H9 (cell line): Measurements from ENCODE around the gene CYB561D1. TPM values are rescaled to one million over a fixed set of nuclear protein-coding genes. Genes with fewer than 3 reads are reported as not detected.
A peak's percentile ranks its signal among the peaks of the same experiment; 100 is the strongest.

ENCODE experiments used
- DNase-seq: peaks from one replicate; pipeline ENCODE4 v3.0.0-alpha.2; 2017
- H2AFZ ChIP-seq: one replicate; pipeline ENCODE4 v1.6.1; 2013; ENCODE audit warnings: mild to moderate bottlenecking, low read length, control low read depth, moderate library complexity
- H2AK5ac ChIP-seq: 2 replicates; pipeline ENCODE4 v1.6.1; 2013; ENCODE audit warnings: low read length, control low read depth, mixed read lengths; ENCODE audit not compliant: insufficient read length
- H2BK120ac ChIP-seq: one replicate; pipeline ENCODE4 v1.6.1; 2013; ENCODE audit warnings: low read depth, mild to moderate bottlenecking, low read length, control low read depth, inconsistent platforms; ENCODE audit not compliant: poor library complexity, severe bottlenecking
- H2BK12ac ChIP-seq: 2 replicates; pipeline ENCODE4 v1.6.1; 2013; ENCODE audit warnings: low read length, control low read depth, mixed read lengths, low read depth; ENCODE audit not compliant: insufficient read length
- H2BK15ac ChIP-seq: 2 replicates; pipeline ENCODE4 v1.6.1; 2013; ENCODE audit warnings: low read depth, low read length, control low read depth
- H2BK20ac ChIP-seq: one replicate; pipeline ENCODE4 v1.6.1; 2013; ENCODE audit warnings: low read depth, mild to moderate bottlenecking, low read length, control low read depth, inconsistent platforms; ENCODE audit not compliant: poor library complexity, severe bottlenecking
- H2BK5ac ChIP-seq: 2 replicates; pipeline ENCODE4 v1.6.1; 2013; ENCODE audit warnings: low read length, control low read depth, mixed read lengths; ENCODE audit not compliant: insufficient read length
- H3K14ac ChIP-seq: 2 replicates; pipeline ENCODE4 v1.6.1; 2013; ENCODE audit warnings: low read length, control low read depth; ENCODE audit not compliant: insufficient read depth
- H3K18ac ChIP-seq: 2 replicates; pipeline ENCODE4 v1.6.1; 2013; ENCODE audit warnings: low read depth, mild to moderate bottlenecking, mixed read lengths, low read length, control low read depth; ENCODE audit not compliant: insufficient read length
- H3K23ac ChIP-seq: 2 replicates; pipeline ENCODE4 v1.6.1; 2013; ENCODE audit warnings: low read length, control low read depth, mixed read lengths, low read depth; ENCODE audit not compliant: insufficient read length
- H3K23me2 ChIP-seq: 2 replicates; pipeline ENCODE4 v1.6.1; 2013; ENCODE audit warnings: low read depth, mild to moderate bottlenecking, mixed read lengths, low read length, control low read depth; ENCODE audit not compliant: insufficient read length, poor library complexity, severe bottlenecking
- H3K27ac ChIP-seq: 2 replicates; pipeline ENCODE4 v1.5.1; 2013; ENCODE audit warnings: low read length, control low read depth, mixed read lengths, low read depth; ENCODE audit not compliant: insufficient read length
- H3K27me3 ChIP-seq: 2 replicates; pipeline ENCODE4 v1.6.1; 2013; ENCODE audit warnings: low read length, control low read depth, inconsistent platforms; ENCODE audit not compliant: insufficient read depth
- H3K4ac ChIP-seq: 2 replicates; pipeline ENCODE4 v1.6.1; 2013; ENCODE audit warnings: low read depth, mild to moderate bottlenecking, control low read depth, inconsistent platforms, low read length, moderate library complexity
- H3K4me1 ChIP-seq: 2 replicates; pipeline ENCODE4 v1.6.1; 2013; ENCODE audit warnings: low read length, control low read depth, inconsistent platforms; ENCODE audit not compliant: insufficient read depth
- H3K4me2 ChIP-seq: 2 replicates; pipeline ENCODE4 v1.6.1; 2013; ENCODE audit warnings: low read length, control low read depth, mixed read lengths; ENCODE audit not compliant: insufficient read length, insufficient read depth
- H3K56ac ChIP-seq: 2 replicates; pipeline ENCODE4 v1.6.1; 2013; ENCODE audit warnings: low read depth, mild to moderate bottlenecking, mixed read lengths, low read length, control low read depth; ENCODE audit not compliant: insufficient read length
- H3K79me1 ChIP-seq: 2 replicates; pipeline ENCODE4 v1.6.1; 2013; ENCODE audit warnings: low read depth, mild to moderate bottlenecking, moderate library complexity, low read length, control low read depth, inconsistent platforms; ENCODE audit not compliant: insufficient read depth, poor library complexity, severe bottlenecking
- H3K79me2 ChIP-seq: 2 replicates; pipeline ENCODE4 v1.6.1; 2013; ENCODE audit warnings: low read length, control low read depth, inconsistent platforms; ENCODE audit not compliant: insufficient read depth
- H3K9ac ChIP-seq: 2 replicates; pipeline ENCODE4 v1.6.1; 2013; ENCODE audit warnings: low read length, control low read depth, mixed read lengths; ENCODE audit not compliant: insufficient read length; ENCODE audit errors: extremely low read depth
- H3K9me3 ChIP-seq: one replicate; pipeline ENCODE4 v1.6.1; 2013; ENCODE audit warnings: low read depth, low read length, inconsistent platforms; ENCODE audit not compliant: control insufficient read depth
- H3T11ph ChIP-seq: one replicate; pipeline ENCODE4 v1.6.1; 2013; ENCODE audit warnings: mild to moderate bottlenecking, low read length, control low read depth, inconsistent platforms
- H4K20me1 ChIP-seq: one replicate; pipeline ENCODE4 v1.6.1; 2013; ENCODE audit not compliant: control insufficient read depth, insufficient read length, insufficient read depth
- H4K5ac ChIP-seq: 2 replicates; pipeline ENCODE4 v1.6.1; 2013; ENCODE audit warnings: low read depth, mild to moderate bottlenecking, mixed read lengths, low read length, control low read depth; ENCODE audit not compliant: insufficient read length
- H4K8ac ChIP-seq: replicated peaks from 2 replicates; pipeline ENCODE4 v1.6.1; 2013; ENCODE audit warnings: low read length, control low read depth, mixed read lengths, low read depth; ENCODE audit not compliant: insufficient read length
- H4K91ac ChIP-seq: 2 replicates; pipeline ENCODE4 v1.6.1; 2013; ENCODE audit warnings: low read depth, mild to moderate bottlenecking, moderate library complexity, mixed read lengths, low read length, control low read depth; ENCODE audit not compliant: insufficient read length
- H3K27ac Mint-ChIP-seq, 3 experiments: 2 replicates in 2 of 3; 3 replicates in 1 of 3; pipeline ENCODE4 v1.8.0; 2020 to 2021; ENCODE audit warnings: mixed read lengths in 3 of 3, mild to moderate bottlenecking in 1 of 3, moderate library complexity in 1 of 3
- H3K27me3 Mint-ChIP-seq: 2 replicates; pipeline ENCODE4 v1.8.0; 2021; ENCODE audit warnings: low read depth, mild to moderate bottlenecking, moderate library complexity, mixed read lengths
- H3K36me3 Mint-ChIP-seq, 3 experiments: 2 replicates in 2 of 3; 3 replicates in 1 of 3; pipeline ENCODE4 v1.8.0; 2020 to 2021; ENCODE audit warnings: low read depth in 3 of 3, mixed read lengths in 3 of 3; ENCODE audit not compliant: insufficient read depth in 1 of 3
- H3K4me1 Mint-ChIP-seq, 2 experiments: 2 replicates each; pipeline ENCODE4 v1.8.0; 2020; ENCODE audit warnings: mixed read lengths in 2 of 2
- H3K4me3 Mint-ChIP-seq, 2 experiments: 2 replicates in 1 of 2; 3 replicates in 1 of 2; pipeline ENCODE4 v1.8.0; 2020 to 2021; ENCODE audit warnings: mild to moderate bottlenecking in 2 of 2, mixed read lengths in 2 of 2, moderate library complexity in 1 of 2
- H3K9me3 Mint-ChIP-seq, 2 experiments: 2 replicates in 1 of 2; 3 replicates in 1 of 2; pipeline ENCODE4 v1.8.0; 2020; ENCODE audit warnings: mild to moderate bottlenecking in 2 of 2, mixed read lengths in 2 of 2, moderate library complexity in 1 of 2
- CTCF ChIP-seq: fragments of 200-600 bp; sonication (generic); conservative IDR thresholded peaks from 3 replicates; pipeline ENCODE4 v1.8.0; 2021; ENCODE audit warnings: antibody characterized with exemption, mild to moderate bottlenecking
- WGBS: extraction: QIAGEN DNeasy Blood & Tissue Kit; methylation state at CpG from one replicate; pipeline ENCODE4 v1.1.7; 2013; ENCODE audit warnings: missing lambda C conversion rate, low lambda C conversion rate, mixed read lengths; ENCODE audit not compliant: insufficient read length; ENCODE audit errors: extremely low coverage; 5-methylcytosine and 5-hydroxymethylcytosine counted together
- total RNA-seq: library from RNA; stranded (reverse); gene quantifications from 2 replicates; pipeline ENCODE4 v1.2.1, GENCODE V29; 2021

The CYB561D1 gene
- total RNA-seq, 1 experiment from 2014 or later, result 6.5 TPM

GRCh38 chr1:109483672-109484518 lies 10.0 kb upstream of the CYB561D1 start, which contains the start of gene ATXN7L2:
Gene ATXN7L2 (plus strand): TSS chr1:109483905. CDS start chr1:109483954, 49 bp downstream.
- Mint-ChIP-seq H3K9me3 (no peaks in the 10 kb centered on the region; a peak in 1 of 5 replicates), H3K27me3 (peaks cover 22% of the 10 kb centered on the region), H3K4me1 (peaks cover 25 to 32% of the 10 kb centered on the region in 2 experiments), H3K27ac (peak within 1 kb of the TSS in 2 of 3 experiments; percentile 52 to 79; a peak in 4 of 7 replicates), H3K36me3 (peaks cover 5 to 29% (median 11%) of the 10 kb centered on the region in 3 experiments; a peak in 6 of 7 replicates), H3K4me3 (peak within 1 kb of the TSS; percentile 86 to 91)
- Histone ChIP-seq H4K91ac (no peak within 1 kb of the TSS), H2AK5ac (no peak within 1 kb of the TSS), H3K79me1 (no peaks in the 10 kb centered on the region), H3K9ac (peak within 1 kb of the TSS; percentile 91), H3K23me2 (peaks cover 15% of the 10 kb centered on the region), H3K14ac (peak within 1 kb of the TSS; percentile 99), H2BK20ac (no peak within 1 kb of the TSS), H3K27me3 (no peaks in the 10 kb centered on the region), H2BK15ac (no peak within 1 kb of the TSS), H3K56ac (no peak within 1 kb of the TSS), H4K20me1 (no peaks in the 10 kb centered on the region), H4K8ac (no peak within 1 kb of the TSS), H3K4ac (no peak within 1 kb of the TSS), H2AFZ (no peak within 1 kb of the TSS), H3K79me2 (no peaks in the 10 kb centered on the region), H3K23ac (no peak within 1 kb of the TSS), H3T11ph (no peak within 1 kb of the TSS), H2BK120ac (peak within 1 kb of the TSS; percentile 87), H2BK5ac (no peak within 1 kb of the TSS), H3K4me2 (peak within 1 kb of the TSS; percentile 97), H3K18ac (peak within 1 kb of the TSS; percentile 98), H4K5ac (no peak within 1 kb of the TSS), H3K9me3 (no peaks in the 10 kb centered on the region), H2BK12ac (no peak within 1 kb of the TSS), H3K4me1 (peaks cover 2% of the 10 kb centered on the region; the same call in 1 of the 2 replicates), H3K27ac (no peak within 1 kb of the TSS)
- WGBS, result no CpG with 5 or more reads among the region's 73 CpGs
- TF ChIP-seq CTCF, result no peak
- peak; percentile 97 for DNase-seq
